GM12801 (cell line): ENCODE data around the gene HDAC4.

Experiments used
- TF ChIP-seq, protein P1 (sequence below): IDR thresholded peaks from one replicate; pipeline ENCODE4 v1.5.1; 2011; ENCODE audit warnings: control low read depth; ENCODE audit not compliant: insufficient read length; ENCODE audit errors: extremely low read depth

HDAC4 gene

GRCh38 chr2:239066597-239066996 lies 334.2 kb downstream of the HDAC4 start:
- TF ChIP-seq, protein P1, sequence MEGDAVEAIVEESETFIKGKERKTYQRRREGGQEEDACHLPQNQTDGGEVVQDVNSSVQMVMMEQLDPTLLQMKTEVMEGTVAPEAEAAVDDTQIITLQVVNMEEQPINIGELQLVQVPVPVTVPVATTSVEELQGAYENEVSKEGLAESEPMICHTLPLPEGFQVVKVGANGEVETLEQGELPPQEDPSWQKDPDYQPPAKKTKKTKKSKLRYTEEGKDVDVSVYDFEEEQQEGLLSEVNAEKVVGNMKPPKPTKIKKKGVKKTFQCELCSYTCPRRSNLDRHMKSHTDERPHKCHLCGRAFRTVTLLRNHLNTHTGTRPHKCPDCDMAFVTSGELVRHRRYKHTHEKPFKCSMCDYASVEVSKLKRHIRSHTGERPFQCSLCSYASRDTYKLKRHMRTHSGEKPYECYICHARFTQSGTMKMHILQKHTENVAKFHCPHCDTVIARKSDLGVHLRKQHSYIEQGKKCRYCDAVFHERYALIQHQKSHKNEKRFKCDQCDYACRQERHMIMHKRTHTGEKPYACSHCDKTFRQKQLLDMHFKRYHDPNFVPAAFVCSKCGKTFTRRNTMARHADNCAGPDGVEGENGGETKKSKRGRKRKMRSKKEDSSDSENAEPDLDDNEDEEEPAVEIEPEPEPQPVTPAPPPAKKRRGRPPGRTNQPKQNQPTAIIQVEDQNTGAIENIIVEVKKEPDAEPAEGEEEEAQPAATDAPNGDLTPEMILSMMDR = no peak

DNA sequence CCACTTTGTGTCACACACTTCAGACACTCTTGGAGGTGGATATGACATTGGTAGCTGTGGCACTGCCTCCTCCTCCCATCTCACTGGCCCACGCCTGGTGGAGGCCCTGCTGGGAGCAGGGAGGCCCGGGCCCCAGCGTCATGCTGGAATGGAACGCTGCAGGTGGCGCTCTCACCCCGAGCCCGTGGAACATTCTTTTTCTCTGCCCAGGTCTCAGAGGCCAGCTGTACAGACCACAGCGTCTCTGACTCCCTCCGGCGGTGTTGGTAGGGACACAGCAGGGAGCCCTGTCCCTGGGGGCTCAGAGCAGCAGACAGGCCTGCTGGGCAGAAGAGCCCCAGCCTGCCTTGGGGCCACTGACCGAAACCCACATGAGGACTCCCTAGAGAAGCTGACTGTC lies 334.9 kb downstream of the HDAC4 start:
- TF ChIP-seq, protein P1 = no peak

DNA sequence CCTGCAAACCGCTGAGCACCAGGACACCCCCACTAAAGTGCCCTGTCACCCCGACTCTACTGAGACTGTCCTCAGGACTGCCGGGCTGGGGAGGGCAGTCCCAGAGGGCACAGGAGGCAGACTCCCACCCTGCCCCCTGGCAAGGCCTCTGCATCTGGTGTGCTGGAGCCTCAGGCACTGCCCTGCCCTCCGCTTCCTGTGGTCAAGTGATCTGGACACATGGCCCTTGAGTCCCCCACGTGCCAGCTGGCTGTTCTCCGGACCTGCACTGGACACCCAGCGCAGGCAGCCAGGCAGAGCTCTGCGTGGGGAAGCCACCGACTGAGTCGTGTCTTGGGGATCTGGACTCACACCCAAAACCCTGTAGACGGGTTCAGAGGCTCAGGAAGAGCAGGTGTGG lies 335.3 kb downstream of the HDAC4 start:
- TF ChIP-seq, protein P1 = no peak

DNA sequence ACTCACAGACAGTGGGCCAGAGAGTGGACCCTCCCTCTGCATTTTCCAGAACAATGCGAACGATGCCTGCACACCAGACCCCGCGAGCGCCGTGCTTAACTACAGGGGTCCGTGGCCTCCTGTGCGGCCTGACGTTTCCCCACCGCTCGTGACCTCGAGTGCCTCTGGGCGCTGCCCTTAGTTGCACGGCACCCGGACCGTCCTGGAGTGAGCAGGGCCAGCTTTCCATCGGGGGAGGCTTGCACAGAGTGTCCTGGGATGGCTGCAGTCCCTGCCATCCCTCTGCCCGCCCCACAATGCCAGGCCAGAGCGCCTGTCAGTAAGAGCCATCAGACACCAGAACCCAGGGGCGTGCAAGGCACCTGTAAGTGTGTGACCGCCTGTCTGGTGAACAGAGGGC lies 335.9 kb downstream of the HDAC4 start:
- TF ChIP-seq, protein P1 = no peak

DNA sequence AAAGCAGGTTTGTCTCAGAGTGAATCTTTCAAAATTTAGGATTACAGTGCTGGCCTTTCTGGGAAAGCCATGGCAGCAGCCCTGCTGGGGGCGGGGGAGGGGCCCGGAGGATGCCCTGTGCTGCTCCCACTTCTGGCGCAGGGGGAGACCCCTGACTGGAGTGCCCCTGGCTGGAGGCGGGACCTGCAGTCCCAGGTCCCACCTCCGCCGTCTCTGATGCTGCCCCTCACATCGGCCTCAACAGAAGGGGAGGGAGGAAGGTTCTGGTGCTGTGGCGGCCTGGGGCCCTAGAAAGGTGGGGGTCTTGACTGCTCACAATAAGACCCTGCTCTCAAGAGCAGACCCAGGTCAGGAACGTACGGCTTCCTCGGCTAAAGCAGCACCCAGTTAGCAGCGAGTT lies 336.6 kb downstream of the HDAC4 start:
- TF ChIP-seq, protein P1 = no peak

DNA sequence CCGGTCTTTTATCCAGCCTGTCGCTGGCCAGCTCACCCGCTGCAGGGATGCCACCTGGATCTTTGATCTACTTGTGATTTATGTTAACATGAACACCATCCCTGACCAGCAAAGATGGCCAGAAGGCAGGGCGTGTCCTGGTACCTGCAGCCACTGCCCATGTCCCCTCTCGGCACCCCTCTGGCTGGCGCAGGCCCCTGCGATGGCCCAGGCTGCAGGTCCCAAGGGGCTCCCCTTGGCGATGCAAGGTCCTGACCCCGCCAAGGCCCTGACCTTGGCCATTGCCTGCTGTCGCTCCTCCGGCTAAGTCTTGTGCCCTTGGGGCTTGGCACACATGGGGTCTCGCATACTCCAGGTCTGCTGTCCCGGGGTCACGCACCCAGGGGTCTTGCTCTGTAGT lies 338.1 kb downstream of the HDAC4 start:
- TF ChIP-seq, protein P1 = no peak

DNA sequence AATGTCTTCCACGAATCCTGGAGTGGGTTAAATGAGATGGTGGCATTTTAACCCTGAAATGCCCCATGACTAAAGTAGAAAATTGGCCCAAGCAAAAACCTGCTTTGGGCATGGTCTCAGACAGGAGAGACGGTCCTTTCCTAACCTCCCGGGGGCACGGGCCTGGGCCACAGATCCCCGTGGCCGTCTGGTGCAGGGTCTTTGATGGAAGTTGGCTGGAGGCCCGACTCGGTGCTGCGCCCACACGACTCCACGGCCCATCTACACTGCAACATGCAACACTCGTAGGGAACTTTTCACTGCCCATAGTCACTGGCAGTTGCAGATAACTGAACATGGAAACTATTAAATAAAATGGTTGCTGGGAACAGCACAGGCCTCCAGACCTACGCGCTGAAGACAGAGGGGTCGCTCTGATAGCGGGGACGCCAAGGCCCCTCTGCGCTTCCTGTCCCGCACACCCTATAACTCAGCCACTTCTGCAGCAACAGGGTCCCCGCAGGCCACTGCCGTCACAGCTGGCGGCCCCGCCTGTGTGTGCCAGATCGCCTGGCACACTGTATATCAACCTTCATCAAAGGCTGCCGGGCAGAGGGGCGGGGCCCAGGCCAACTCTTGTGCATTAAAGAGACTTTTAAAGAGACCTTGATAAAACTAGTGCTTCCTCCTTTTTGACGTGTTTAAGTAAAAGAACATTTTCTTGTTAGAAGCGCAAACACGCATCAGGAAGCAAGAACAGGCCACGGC lies 338.8 kb downstream of the HDAC4 start:
- TF ChIP-seq, protein P1 = no peak
